MM.1S (cell line): Measurements from ENCODE around the gene CD40LG.

Source experiments
- DNase-seq: peaks from one replicate; pipeline ENCODE4 v3.0.0-alpha.2; 2015
- H2AFZ ChIP-seq: fragments of 300-600 bp; sonication (generic); 2 replicates; pipeline ENCODE4 v1.6.0; 2016; ENCODE audit warnings: antibody characterized with exemption, low read length
- H3F3A ChIP-seq: fragments of 300-600 bp; sonication (generic); 2 replicates; pipeline ENCODE4 v1.6.1; 2016; ENCODE audit warnings: mild to moderate bottlenecking, antibody characterized with exemption, low read length, moderate library complexity, mixed read lengths; ENCODE audit not compliant: insufficient read depth
- H3K27ac ChIP-seq: fragments of 300-600 bp; sonication (generic); 2 replicates; pipeline ENCODE4 v1.5.1; 2016; ENCODE audit warnings: mild to moderate bottlenecking, low read length
- H3K27me3 ChIP-seq: fragments of 300-600 bp; sonication (generic); replicated peaks from 2 replicates; pipeline ENCODE4 v1.6.0; 2016; ENCODE audit warnings: low read length; ENCODE audit not compliant: insufficient read depth
- H3K36me3 ChIP-seq: fragments of 300-600 bp; sonication (generic); replicated peaks from 2 replicates; pipeline ENCODE4 v1.6.1; 2016; ENCODE audit warnings: mild to moderate bottlenecking, low read length, mixed read lengths; ENCODE audit not compliant: insufficient read depth
- H3K4me1 ChIP-seq: fragments of 300-600 bp; sonication (generic); 2 replicates; pipeline ENCODE4 v1.6.1; 2016; ENCODE audit warnings: low read length, mixed read lengths
- H3K4me2 ChIP-seq: fragments of 300-600 bp; sonication (generic); 2 replicates; pipeline ENCODE4 v1.6.0; 2016; ENCODE audit warnings: low read depth, low read length
- H3K4me3 ChIP-seq: fragments of 300-600 bp; sonication (generic); 2 replicates; pipeline ENCODE4 v1.5.1; 2016; ENCODE audit warnings: low read length, mixed read lengths
- H3K79me2 ChIP-seq: fragments of 300-600 bp; sonication (generic); 2 replicates; pipeline ENCODE4 v1.6.1; 2016; ENCODE audit warnings: mixed run types, low read length, mixed read lengths
- H3K9ac ChIP-seq: fragments of 300-600 bp; sonication (generic); 2 replicates; pipeline ENCODE4 v1.6.1; 2016; ENCODE audit warnings: low read length, mixed read lengths
- H3K9me2 ChIP-seq: fragments of 300-600 bp; sonication (generic); replicated peaks from 2 replicates; pipeline ENCODE4 v1.6.1; 2016; ENCODE audit warnings: mild to moderate bottlenecking, low read length, mixed read lengths; ENCODE audit not compliant: insufficient read depth
- H3K9me3 ChIP-seq: fragments of 300-600 bp; sonication (generic); replicated peaks from 2 replicates; pipeline ENCODE4 v1.6.1; 2016; ENCODE audit warnings: mild to moderate bottlenecking, low read length, mixed read lengths; ENCODE audit not compliant: insufficient read depth
- H4K20me1 ChIP-seq: fragments of 300-600 bp; sonication (generic); 2 replicates; pipeline ENCODE4 v1.6.1; 2016; ENCODE audit warnings: mild to moderate bottlenecking, low read length, moderate library complexity, mixed read lengths; ENCODE audit not compliant: insufficient read depth
- EZH2 ChIP-seq: fragments of 300-600 bp; sonication (generic); optimal IDR thresholded peaks from 2 replicates; pipeline ENCODE3; 2017; ENCODE audit warnings: low read depth, mild to moderate bottlenecking, antibody characterized with exemption, low read length, mixed read lengths
- EZH2phosphoT487 ChIP-seq: fragments of 300-600 bp; sonication (generic); IDR thresholded peaks from 2 replicates; pipeline ENCODE4 v1.6.1; 2018; ENCODE audit warnings: antibody characterized with exemption, low read length
- TF ChIP-seq, protein P1 (sequence below): fragments of 300-600 bp; sonication (generic); IDR thresholded peaks from 2 replicates; pipeline ENCODE4 v1.5.1; 2016; ENCODE audit warnings: antibody characterized with exemption, low read length, mixed read lengths

Gene CD40LG

GRCh38 chrX:136627409-136627808 lies 20.5 kb upstream of the CD40LG start:
- H3K36me3 ChIP-seq: no peaks in the 10 kb centered on the region

DNA sequence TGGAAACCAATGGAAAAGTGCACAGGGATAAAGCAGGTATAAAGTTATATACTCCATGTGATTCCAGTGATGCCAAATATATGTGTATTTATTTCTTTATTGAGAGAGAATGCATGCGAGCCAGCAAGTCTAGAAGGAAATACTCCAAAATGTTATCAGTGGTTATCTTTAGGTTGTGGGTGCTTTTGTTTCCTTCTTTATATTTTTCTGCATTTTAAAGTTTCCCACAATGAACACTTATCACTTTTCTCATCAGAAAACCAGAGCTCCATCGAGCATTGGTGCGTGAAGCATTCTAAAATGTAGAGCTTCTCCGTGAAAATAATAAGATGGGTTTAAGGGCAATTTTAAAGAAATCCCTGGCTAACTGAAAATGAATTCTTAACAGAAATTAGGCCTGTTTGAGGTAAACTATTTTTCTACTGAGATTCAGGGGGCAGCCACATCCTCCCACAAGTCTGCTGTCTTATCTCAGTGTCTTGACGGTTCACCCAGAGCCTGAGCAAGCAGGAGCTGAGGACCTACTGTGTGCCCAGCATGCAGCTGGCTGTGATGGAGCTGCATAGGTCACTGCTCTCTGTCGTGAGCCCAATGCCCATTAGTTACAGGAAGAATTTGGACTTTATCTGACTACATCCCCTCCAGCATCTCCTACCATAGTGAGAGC lies 18.7 kb upstream of the CD40LG start:
- Histone ChIP-seq H4K20me1 (no peaks in the 10 kb centered on the region), H2AFZ (no peak overlapping the region), H3K36me3 (no peaks in the 10 kb centered on the region), H3K4me2 (no peak overlapping the region), H3K27me3 (no peaks in the 10 kb centered on the region), H3K9me2 (no peaks in the 10 kb centered on the region), H3K79me2 (no peaks in the 10 kb centered on the region), H3K9me3 (no peaks in the 10 kb centered on the region; the same call in 1 of the 2 replicates), H3K27ac (no peak overlapping the region), H3K4me3 (no peak overlapping the region), H3K9ac (no peak overlapping the region), H3K4me1 (no peaks in the 10 kb centered on the region), H3F3A (no peaks in the 10 kb centered on the region)
- DNase-seq: no peak
- TF ChIP-seq, protein P1, sequence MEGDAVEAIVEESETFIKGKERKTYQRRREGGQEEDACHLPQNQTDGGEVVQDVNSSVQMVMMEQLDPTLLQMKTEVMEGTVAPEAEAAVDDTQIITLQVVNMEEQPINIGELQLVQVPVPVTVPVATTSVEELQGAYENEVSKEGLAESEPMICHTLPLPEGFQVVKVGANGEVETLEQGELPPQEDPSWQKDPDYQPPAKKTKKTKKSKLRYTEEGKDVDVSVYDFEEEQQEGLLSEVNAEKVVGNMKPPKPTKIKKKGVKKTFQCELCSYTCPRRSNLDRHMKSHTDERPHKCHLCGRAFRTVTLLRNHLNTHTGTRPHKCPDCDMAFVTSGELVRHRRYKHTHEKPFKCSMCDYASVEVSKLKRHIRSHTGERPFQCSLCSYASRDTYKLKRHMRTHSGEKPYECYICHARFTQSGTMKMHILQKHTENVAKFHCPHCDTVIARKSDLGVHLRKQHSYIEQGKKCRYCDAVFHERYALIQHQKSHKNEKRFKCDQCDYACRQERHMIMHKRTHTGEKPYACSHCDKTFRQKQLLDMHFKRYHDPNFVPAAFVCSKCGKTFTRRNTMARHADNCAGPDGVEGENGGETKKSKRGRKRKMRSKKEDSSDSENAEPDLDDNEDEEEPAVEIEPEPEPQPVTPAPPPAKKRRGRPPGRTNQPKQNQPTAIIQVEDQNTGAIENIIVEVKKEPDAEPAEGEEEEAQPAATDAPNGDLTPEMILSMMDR: no peak
- TF ChIP-seq EZH2: no peak
- no peak for TF ChIP-seq EZH2phosphoT487

More at GRCh38 chrX:136627409-136627808, 20.5 kb upstream of the CD40LG start:
- H3K4me2 ChIP-seq: no peak overlapping the region
- H3K9me3 ChIP-seq: no peaks in the 10 kb centered on the region; the same call in 1 of the 2 replicates
- H3K9ac ChIP-seq: no peak overlapping the region
- TF ChIP-seq, protein P1: no peak
- TF ChIP-seq EZH2phosphoT487: no peak
- no peak for TF ChIP-seq EZH2
- no peak overlapping the region for H3K4me3 ChIP-seq
- DNase-seq: no peak
- H3K27me3 ChIP-seq: no peaks in the 10 kb centered on the region
- H3K4me1 ChIP-seq: no peaks in the 10 kb centered on the region
- no peaks in the 10 kb centered on the region for H3K9me2 ChIP-seq
- H3K79me2 ChIP-seq: no peaks in the 10 kb centered on the region
- no peaks in the 10 kb centered on the region for H4K20me1 ChIP-seq
- H3F3A ChIP-seq: no peaks in the 10 kb centered on the region
- H2AFZ ChIP-seq: no peak overlapping the region
- no peak overlapping the region for H3K27ac ChIP-seq

DNA sequence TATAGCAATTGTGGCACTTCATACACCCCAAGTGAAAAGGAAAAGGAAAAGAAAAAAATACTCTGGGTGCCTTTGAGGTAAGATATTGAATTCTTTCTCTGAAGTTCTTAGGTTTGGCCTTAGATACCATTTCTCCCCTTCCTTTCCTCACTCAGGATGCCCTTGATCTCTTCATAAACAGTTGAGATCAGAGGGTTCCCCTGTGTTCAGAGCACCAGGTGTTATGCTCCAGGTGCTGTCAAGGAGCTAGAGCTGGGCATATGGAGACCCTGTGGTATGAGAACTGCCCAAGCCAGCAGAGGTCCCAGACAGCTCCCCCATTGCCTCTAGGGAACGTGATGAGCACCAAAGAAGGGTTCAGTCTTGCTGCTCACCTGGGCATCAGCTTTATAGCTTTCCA lies 17.1 kb upstream of the CD40LG start:
- Histone ChIP-seq H3K27me3 (no peaks in the 10 kb centered on the region), H2AFZ (no peak overlapping the region), H3F3A (peaks cover 12% of the 10 kb centered on the region), H3K9ac (no peak overlapping the region), H4K20me1 (no peaks in the 10 kb centered on the region), H3K9me3 (no peaks in the 10 kb centered on the region; the same call in 1 of the 2 replicates), H3K4me3 (no peak overlapping the region), H3K79me2 (no peaks in the 10 kb centered on the region), H3K9me2 (no peaks in the 10 kb centered on the region), H3K36me3 (no peaks in the 10 kb centered on the region), H3K4me2 (no peak overlapping the region), H3K27ac (no peak overlapping the region), H3K4me1 (peaks cover 14% of the 10 kb centered on the region)
- no peak for DNase-seq
- TF ChIP-seq EZH2 (no peak), EZH2phosphoT487 (no peak)
- TF ChIP-seq, protein P1: no peak
